Measurements from ENCODE around the gene DPP9.

DPP9 gene

GRCh38 chr19:4707956-4708650 is 15.5 kb downstream of the DPP9 start:
- DNase-seq, result no peak

- DNase-seq, result no peak
Observed at GRCh38 chr19:4707322-4707721, 16.3 kb downstream of the DPP9 start.

- DNase-seq, result no peak
Observed at GRCh38 chr19:4705413-4706131, 18.1 kb downstream of the DPP9 start.

- DNase-seq, result no peak
Observed at GRCh38 chr19:4704317-4704673, 19.3 kb downstream of the DPP9 start.

- no peak for DNase-seq
Observed at GRCh38 chr19:4703671-4704316, 19.8 kb downstream of the DPP9 start.

- no peak for DNase-seq
Observed at GRCh38 chr19:4702764-4703163, 20.9 kb downstream of the DPP9 start.

- DNase-seq, result no peak
Observed at GRCh38 chr19:4701557-4701956, 22.1 kb downstream of the DPP9 start.

- no peak for DNase-seq
Observed at GRCh38 chr19:4700693-4700970, 23.0 kb downstream of the DPP9 start.

- DNase-seq, result no peak
Observed at GRCh38 chr19:4699826-4700692, 23.6 kb downstream of the DPP9 start.

GRCh38 chr19:4697304-4697703 is 26.3 kb downstream of the DPP9 start:
- no peak for DNase-seq

GRCh38 chr19:4695224-4695731 is 28.4 kb downstream of the DPP9 start:
- DNase-seq, result no peak

GRCh38 chr19:4694211-4694987 is 29.2 kb downstream of the DPP9 start:
- DNase-seq, result no peak

GRCh38 chr19:4693471-4694121 is 30.0 kb downstream of the DPP9 start:
- DNase-seq, result no peak

- no peak for DNase-seq
Observed at GRCh38 chr19:4693078-4693350, 30.6 kb downstream of the DPP9 start.

GRCh38 chr19:4692251-4693077 is 31.2 kb downstream of the DPP9 start:
- DNase-seq, result no peak

- DNase-seq, result no peak
Observed at GRCh38 chr19:4691373-4691772, 32.3 kb downstream of the DPP9 start.

GRCh38 chr19:4690361-4690760 is 33.3 kb downstream of the DPP9 start:
- DNase-seq, result no peak

- DNase-seq, result no peak
Observed at GRCh38 chr19:4689403-4689802, 34.2 kb downstream of the DPP9 start.

- DNase-seq, result no peak
Observed at GRCh38 chr19:4688587-4688986, 35.1 kb downstream of the DPP9 start.

GRCh38 chr19:4687396-4687795 is 36.2 kb downstream of the DPP9 start:
- DNase-seq, result no peak

- DNase-seq, result no peak
Observed at GRCh38 chr19:4686700-4687099, 36.9 kb downstream of the DPP9 start.

Measured in DMS153 (cell line).